ENCODE results near the gene GRID1.

Gene GRID1

GRCh38 chr10:86337121-86337601 is 29.4 kb downstream of the GRID1 start:
- DNase-seq (ENCODE audit: low read depth) = no peak

- DNase-seq (ENCODE audit: low read depth) = no peak
Measured at GRCh38 chr10:86336341-86336740, 30.3 kb downstream of the GRID1 start.

- DNase-seq (ENCODE audit: low read depth) = no peak
Measured at GRCh38 chr10:86335831-86336230, 30.8 kb downstream of the GRID1 start.

GRCh38 chr10:86335257-86335656 is 31.3 kb downstream of the GRID1 start:
- no peak for DNase-seq (ENCODE audit: low read depth)

- no peak for DNase-seq (ENCODE audit: low read depth)
Measured at GRCh38 chr10:86334488-86335085, 32.0 kb downstream of the GRID1 start.

- no peak for DNase-seq (ENCODE audit: low read depth)
Measured at GRCh38 chr10:86333826-86334487, 32.6 kb downstream of the GRID1 start.

- no peak for DNase-seq (ENCODE audit: low read depth)
Measured at GRCh38 chr10:86331861-86332260, 34.7 kb downstream of the GRID1 start.

- DNase-seq (ENCODE audit: low read depth) = no peak
Measured at GRCh38 chr10:86330778-86331763, 35.5 kb downstream of the GRID1 start.

- DNase-seq (ENCODE audit: low read depth) = no peak
Measured at GRCh38 chr10:86329896-86330680, 36.5 kb downstream of the GRID1 start.

GRCh38 chr10:86329093-86329710 is 37.4 kb downstream of the GRID1 start:
- no peak for DNase-seq (ENCODE audit: low read depth)

GRCh38 chr10:86327954-86328725 is 38.5 kb downstream of the GRID1 start:
- no peak for DNase-seq (ENCODE audit: low read depth)

GRCh38 chr10:86325158-86325557 is 41.4 kb downstream of the GRID1 start:
- DNase-seq (ENCODE audit: low read depth) = no peak

GRCh38 chr10:86321568-86321967 is 45.0 kb downstream of the GRID1 start:
- DNase-seq (ENCODE audit: low read depth) = no peak

- no peak for DNase-seq (ENCODE audit: low read depth)
Measured at GRCh38 chr10:86319676-86320075, 46.9 kb downstream of the GRID1 start.

GRCh38 chr10:86317949-86318725 is 48.5 kb downstream of the GRID1 start:
- DNase-seq (ENCODE audit: low read depth) = no peak

- DNase-seq (ENCODE audit: low read depth) = no peak
Measured at GRCh38 chr10:86316990-86317389, 49.6 kb downstream of the GRID1 start.

GRCh38 chr10:86316274-86316835 is 50.2 kb downstream of the GRID1 start:
- DNase-seq (ENCODE audit: low read depth) = no peak

GRCh38 chr10:86315549-86315942 is 51.0 kb downstream of the GRID1 start:
- DNase-seq (ENCODE audit: low read depth) = no peak

Measured in stimulated activated CD8-positive, alpha-beta memory T cell treated with anti-CD3 and anti-CD28 coated beads, Interleukin-4, amount 100 ng/mL, for 24 hours (primary cell).